NT2/D1 (cell line): ENCODE measurements around the gene CDK14.

Experiments used
- DNase-seq: peaks from one replicate; pipeline ENCODE4 v3.0.0-alpha.2; 2011; ENCODE audit warnings: low read depth, low spot score
- H3K27me3 ChIP-seq: 2 replicates; pipeline ENCODE4 v1.6.0; 2011; ENCODE audit warnings: mild to moderate bottlenecking; ENCODE audit not compliant: insufficient read length, insufficient read depth
- H3K36me3 ChIP-seq: 2 replicates; pipeline ENCODE4 v1.6.1; 2011; ENCODE audit warnings: mild to moderate bottlenecking, low read length, mixed read lengths; ENCODE audit not compliant: insufficient read depth, insufficient read length
- H3K4me1 ChIP-seq: 2 replicates; pipeline ENCODE4 v1.5.1; 2011; ENCODE audit not compliant: insufficient read depth, insufficient read length
- H3K4me3 ChIP-seq: 2 replicates; pipeline ENCODE4 v1.5.1; 2011; ENCODE audit warnings: low read depth; ENCODE audit not compliant: insufficient read length
- H3K9ac ChIP-seq: 2 replicates; pipeline ENCODE4 v1.6.0; 2011; ENCODE audit warnings: low read depth; ENCODE audit not compliant: insufficient read length
- H3K9me3 ChIP-seq: 2 replicates; pipeline ENCODE4 v1.5.1; 2011; ENCODE audit warnings: mild to moderate bottlenecking, low read length; ENCODE audit not compliant: insufficient read depth
- SUZ12 ChIP-seq: IDR thresholded peaks from 2 replicates; pipeline ENCODE4 v1.6.1; 2011; ENCODE audit not compliant: insufficient read length, insufficient read depth; ENCODE audit errors: extremely low read depth
- YY1 ChIP-seq: IDR thresholded peaks from 2 replicates; pipeline ENCODE4 v1.6.1; 2011; ENCODE audit not compliant: insufficient read length, insufficient read depth
- ZNF274 ChIP-seq: IDR thresholded peaks from 2 replicates; pipeline ENCODE4 v1.6.1; 2011; ENCODE audit warnings: mild to moderate bottlenecking, low read depth, low read length

Gene CDK14

DNA sequence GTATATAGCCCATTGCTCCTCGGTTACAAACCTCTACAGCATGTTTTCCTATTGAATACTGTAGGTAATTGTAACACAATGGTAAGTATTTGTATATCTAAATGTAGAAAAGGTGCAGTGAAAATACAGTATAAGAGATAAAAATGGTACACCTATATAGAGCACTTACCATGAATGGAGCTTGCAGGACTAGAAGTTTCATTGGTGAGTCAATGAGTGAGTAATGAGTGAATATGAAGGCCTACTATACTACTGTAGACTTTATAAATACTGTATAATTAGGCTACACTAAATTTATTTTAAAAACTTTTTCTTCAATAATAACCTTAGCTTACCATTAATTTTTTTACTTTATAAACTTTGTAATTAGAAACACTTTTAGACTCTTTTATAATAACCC is 239.7 kb downstream of the CDK14 start:
- no peaks in the 10 kb centered on the region for H3K36me3 ChIP-seq
- H3K4me1 ChIP-seq = no peaks in the 10 kb centered on the region
- TF ChIP-seq YY1 = no peak
- TF ChIP-seq ZNF274 = no peak
- no peak for TF ChIP-seq SUZ12
- no peak for DNase-seq
- no peaks in the 10 kb centered on the region for H3K27me3 ChIP-seq
- peaks cover 4% of the 10 kb centered on the region; the same call in 1 of the 2 replicates for H3K9me3 ChIP-seq
- H3K4me3 ChIP-seq = no peak overlapping the region
- H3K9ac ChIP-seq = no peak overlapping the region

DNA sequence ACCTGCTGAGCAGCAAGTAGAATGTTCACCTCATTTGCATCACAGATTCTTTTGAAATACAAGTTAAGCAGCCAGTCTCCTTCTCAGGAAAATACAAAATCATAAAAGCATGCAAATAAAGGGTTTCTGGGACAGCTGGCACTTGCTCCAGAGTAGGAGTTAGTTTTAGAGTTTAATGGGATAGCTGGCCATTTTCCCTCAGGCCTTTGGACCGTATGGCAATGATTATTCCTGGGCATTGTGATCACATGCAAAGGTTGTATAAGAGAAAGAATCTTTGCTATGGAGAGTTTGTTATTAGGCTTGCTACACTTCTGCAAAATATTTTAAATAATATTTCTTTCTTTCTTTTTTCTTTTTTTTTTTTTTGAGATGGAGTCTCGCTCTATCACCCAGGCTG is 240.8 kb downstream of the CDK14 start:
- H3K9me3 ChIP-seq = peaks cover 4% of the 10 kb centered on the region; the same call in 1 of the 2 replicates
- no peak overlapping the region for H3K9ac ChIP-seq
- no peaks in the 10 kb centered on the region for H3K36me3 ChIP-seq
- TF ChIP-seq ZNF274 = no peak
- TF ChIP-seq SUZ12 = no peak
- no peak for TF ChIP-seq YY1
- no peaks in the 10 kb centered on the region for H3K27me3 ChIP-seq
- H3K4me3 ChIP-seq = no peak overlapping the region
- DNase-seq = no peak
- no peaks in the 10 kb centered on the region for H3K4me1 ChIP-seq

DNA sequence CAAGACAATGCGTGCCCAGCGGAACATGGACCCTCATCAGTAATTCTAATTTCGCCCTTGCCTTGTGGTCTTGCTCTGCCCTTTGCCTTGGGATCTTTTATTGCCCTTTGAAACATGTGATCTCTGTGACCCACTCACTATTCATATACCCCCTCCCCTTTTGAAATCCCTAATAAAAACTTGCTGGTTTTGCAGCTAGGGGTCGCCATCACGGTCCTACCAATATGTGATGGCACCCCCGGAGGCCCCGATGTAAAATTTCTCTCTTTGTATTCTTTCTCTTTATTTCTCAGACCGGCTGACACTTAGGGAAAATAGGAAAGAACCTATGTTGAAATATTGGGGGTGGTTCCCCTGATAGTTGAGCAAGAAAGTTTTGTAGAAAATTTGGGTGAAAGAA is 242.7 kb downstream of the CDK14 start:
- Histone ChIP-seq H3K4me3 (no peak overlapping the region), H3K4me1 (no peaks in the 10 kb centered on the region), H3K36me3 (no peaks in the 10 kb centered on the region), H3K27me3 (no peaks in the 10 kb centered on the region), H3K9me3 (peaks cover 4% of the 10 kb centered on the region; the same call in 1 of the 2 replicates), H3K9ac (no peak overlapping the region)
- TF ChIP-seq ZNF274 = no peak
- TF ChIP-seq YY1 = no peak
- no peak for TF ChIP-seq SUZ12
- DNase-seq = no peak

DNA sequence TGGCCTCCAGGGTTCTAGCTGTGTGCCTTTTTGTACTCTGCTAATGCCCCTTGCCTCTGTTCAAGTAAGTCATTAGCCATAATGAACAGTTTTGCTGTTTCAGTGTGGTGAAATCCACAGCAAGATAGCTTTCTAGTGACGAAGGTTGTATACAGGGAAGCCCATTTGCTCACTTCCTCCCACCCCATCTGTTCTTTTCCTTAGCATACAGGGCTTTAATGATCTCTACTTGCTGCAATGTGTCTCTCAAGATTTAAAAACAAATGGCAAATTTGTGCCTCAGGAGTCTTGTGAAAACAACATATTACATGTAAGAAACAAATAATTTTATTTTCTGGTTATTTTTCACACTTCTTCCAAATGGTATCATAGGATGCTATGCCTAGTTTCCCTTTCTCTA is 243.2 kb downstream of the CDK14 start:
- no peaks in the 10 kb centered on the region for H3K4me1 ChIP-seq
- TF ChIP-seq YY1 (no peak), SUZ12 (no peak), ZNF274 (no peak)
- H3K27me3 ChIP-seq = no peaks in the 10 kb centered on the region
- no peaks in the 10 kb centered on the region for H3K36me3 ChIP-seq
- H3K9me3 ChIP-seq = peaks cover 4% of the 10 kb centered on the region; the same call in 1 of the 2 replicates
- no peak for DNase-seq
- H3K9ac ChIP-seq = no peak overlapping the region
- no peak overlapping the region for H3K4me3 ChIP-seq

DNA sequence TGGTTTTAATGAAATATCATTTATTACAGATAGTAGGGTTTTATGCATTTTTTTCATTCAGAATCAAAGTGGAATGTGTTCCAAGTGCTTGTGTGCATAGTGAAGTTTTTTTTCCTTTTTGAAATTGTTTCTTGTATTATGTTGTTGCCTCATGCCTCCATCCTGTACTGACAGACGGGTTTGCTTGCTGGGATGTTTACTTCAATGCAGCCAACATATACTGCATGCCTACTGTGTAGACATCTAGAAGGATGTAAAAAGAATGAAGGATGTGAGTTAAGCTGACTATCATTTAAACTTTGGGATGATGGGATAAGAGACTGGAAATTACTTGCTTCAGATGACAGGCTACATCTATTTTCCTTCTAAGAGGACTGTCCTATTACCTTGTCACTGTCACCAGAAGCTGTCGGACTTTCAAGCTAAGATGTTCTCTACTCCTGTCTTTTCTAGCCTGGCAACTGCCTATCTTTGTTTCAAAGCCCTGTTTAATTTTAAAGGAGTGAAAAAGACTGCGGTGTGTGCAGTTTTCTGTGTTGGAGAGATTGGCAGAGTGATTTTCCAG is 243.7 kb downstream of the CDK14 start:
- Histone ChIP-seq H3K4me3 (no peak overlapping the region), H3K9ac (no peak overlapping the region), H3K36me3 (no peaks in the 10 kb centered on the region), H3K27me3 (no peaks in the 10 kb centered on the region), H3K9me3 (peaks cover 4% of the 10 kb centered on the region; the same call in 1 of the 2 replicates), H3K4me1 (no peaks in the 10 kb centered on the region)
- TF ChIP-seq SUZ12 (no peak), YY1 (no peak), ZNF274 (no peak)
- no peak for DNase-seq

DNA sequence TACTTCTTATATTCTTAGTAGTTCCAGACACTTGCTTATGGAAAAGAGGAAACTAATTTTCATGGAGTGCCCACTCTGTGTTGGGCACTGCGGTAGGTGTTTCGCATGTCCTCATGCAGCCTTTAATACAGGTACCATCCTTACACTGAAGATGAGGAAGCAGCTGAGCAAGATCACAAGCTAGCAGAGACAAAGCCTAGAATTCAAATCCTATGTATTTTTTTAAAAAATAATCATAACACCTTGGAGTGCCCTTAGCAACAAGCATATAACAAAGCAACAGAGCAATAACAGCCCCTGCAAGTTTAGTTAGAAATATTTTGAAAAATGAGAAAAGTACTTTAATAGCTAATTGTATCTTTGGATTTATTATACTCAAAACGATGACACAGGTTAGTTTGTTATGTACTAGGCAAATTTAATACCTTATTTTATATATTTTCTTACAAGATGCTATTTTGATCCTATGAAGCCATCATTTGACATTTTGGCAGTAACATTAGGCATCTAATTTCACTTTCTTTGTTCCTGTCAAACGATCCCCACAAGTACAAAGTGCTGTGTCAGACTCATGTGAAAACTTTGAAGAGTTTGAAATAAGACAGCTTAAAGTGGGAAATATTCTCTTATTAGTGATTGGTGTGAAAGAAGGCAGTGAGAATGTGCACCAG is 245.8 kb downstream of the CDK14 start:
- H3K9me3 ChIP-seq = peaks cover 4% of the 10 kb centered on the region; the same call in 1 of the 2 replicates
- no peaks in the 10 kb centered on the region for H3K36me3 ChIP-seq
- no peaks in the 10 kb centered on the region for H3K27me3 ChIP-seq
- H3K4me1 ChIP-seq = no peaks in the 10 kb centered on the region
- H3K4me3 ChIP-seq = no peak overlapping the region
- DNase-seq = no peak
- no peak overlapping the region for H3K9ac ChIP-seq
- TF ChIP-seq SUZ12 (no peak), YY1 (no peak)

DNA sequence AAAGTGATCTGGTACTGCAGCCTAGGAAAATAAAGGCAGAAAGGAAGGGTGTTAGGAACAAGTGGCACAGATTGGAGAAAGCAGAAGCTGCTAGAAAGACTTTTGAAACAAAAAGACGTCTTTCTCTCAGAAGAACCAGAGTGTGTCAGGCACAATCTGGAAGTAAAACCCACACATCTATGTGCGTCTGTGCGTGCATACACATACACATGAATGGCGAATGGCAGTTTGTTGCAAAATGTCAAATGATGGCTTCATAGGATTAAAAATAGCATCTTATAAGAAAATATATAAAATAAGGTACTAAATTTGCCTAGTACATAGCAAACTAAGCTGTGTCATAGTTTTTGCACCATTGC is 246.3 kb downstream of the CDK14 start:
- Histone ChIP-seq H3K4me3 (no peak overlapping the region), H3K4me1 (no peaks in the 10 kb centered on the region), H3K36me3 (no peaks in the 10 kb centered on the region), H3K27me3 (no peaks in the 10 kb centered on the region), H3K9ac (no peak overlapping the region), H3K9me3 (peaks cover 4% of the 10 kb centered on the region; the same call in 1 of the 2 replicates)
- no peak for DNase-seq
- TF ChIP-seq ZNF274 (no peak), YY1 (no peak), SUZ12 (no peak)
